Heart left ventricle (tissue), 16 donors: Measurements from ENCODE around the gene PRKN. TPM values are rescaled to one million over a fixed set of nuclear protein-coding genes. Genes with fewer than 3 reads are reported as not detected.

ENCODE experiments used
- ATAC-seq, 4 donors: fragments of 200-7000 bp; cut with Tn5 transposase; one replicate each; pipeline ENCODE4 v1.9.1; 2020 to 2022; ENCODE audit warnings: moderate library complexity in 4 of 4, mild to moderate bottlenecking in 3 of 4, moderate number of reproducible peaks in 1 of 4
- DNase-seq, 5 donors: peaks; one replicate each; pipeline ENCODE4 v3.0.0-alpha.2; 2020
- H3K27ac ChIP-seq, 12 donors: fragments of 200-600 bp; sonication (generic) in 4 of 12; one replicate each; pipeline versions ENCODE4 v1.5.0 to v1.8.0; 2016 to 2022; ENCODE audit warnings: mild to moderate bottlenecking in 2 of 12
- H3K27me3 ChIP-seq, 9 donors: fragments of 200-600 bp; sonication (generic) in 2 of 9; one replicate each; pipeline versions ENCODE4 v1.5.1 to v1.8.0; 2016 to 2022; ENCODE audit warnings: mild to moderate bottlenecking in 3 of 9
- H3K36me3 ChIP-seq, 9 donors: fragments of 200-600 bp; sonication (generic) in 2 of 9; one replicate each; pipeline versions ENCODE4 v1.5.0 to v1.8.0; 2018 to 2022; ENCODE audit warnings: mild to moderate bottlenecking in 2 of 9
- H3K4me1 ChIP-seq, 12 donors: fragments of 200-600 bp; sonication (generic) in 4 of 12; one replicate each; pipeline versions ENCODE4 v1.5.0 to v1.8.0; 2016 to 2022; ENCODE audit warnings: mild to moderate bottlenecking in 3 of 12
- H3K4me3 ChIP-seq, 12 donors: fragments of 200-600 bp; sonication (generic) in 4 of 12; one replicate each; pipeline versions ENCODE4 v1.5.0 to v1.8.0; 2017 to 2022; ENCODE audit warnings: mild to moderate bottlenecking in 9 of 12, moderate library complexity in 4 of 12
- H3K9me3 ChIP-seq, 12 donors: fragments of 200-600 bp; sonication (generic) in 4 of 12; one replicate each; pipeline versions ENCODE4 v1.5.0 to v1.8.0; 2016 to 2022; ENCODE audit warnings: mild to moderate bottlenecking in 1 of 12
- CTCF ChIP-seq, 12 donors: fragments of 200-600 bp; sonication (generic) in 4 of 12; IDR thresholded peaks; one replicate each; pipeline versions ENCODE4 v1.5.0 to v1.8.0; 2018 to 2022; ENCODE audit warnings: antibody characterized with exemption in 12 of 12, mild to moderate bottlenecking in 5 of 12
- POLR2A ChIP-seq, 2 donors: fragments of 450-650 bp; IDR thresholded peaks; one replicate each; pipeline ENCODE4 v1.6.1; 2017; ENCODE audit warnings: antibody characterized with exemption in 2 of 2, mild to moderate bottlenecking in 2 of 2, moderate library complexity in 2 of 2
- WGBS, 4 donors: extraction: QIAGEN DNeasy Blood & Tissue Kit in 2 of 4; methylation state at CpG; one replicate each; pipeline versions ENCODE4 v1.1.5 to v1.1.7; 2013 to 2018; 5-methylcytosine and 5-hydroxymethylcytosine counted together
- intact Hi-C, 10 donors: fragments of 100-400 bp; cut with DNase I; formaldehyde crosslinking; loops; one replicate each; pipeline versions ENCODE4 v1.11.1 to v1.14.2; 2022
- polyA plus RNA-seq, 2 donors: library from polyadenylated mRNA; stranded (reverse); fragments of 200-250 nt; gene quantifications; one replicate each; pipeline ENCODE4 v1.2.3, GENCODE V29; 2013
- total RNA-seq, 9 donors: library from RNA; depleted of rRNA in 2 of 9; stranded (reverse); fragments of >200 nt in 2 of 9; fragmentation: NEBNext Ultra II Directional in 3 of 9; extraction: Animal tissue kit (Norgen Biotek cat#: 25700) in 3 of 9; gene quantifications; one replicate each; pipeline versions ENCODE4 v1.1.0 to v1.2.4, GENCODE V29; 2016 to 2023
- donor health status: ischemic (EF 13 %, LVEDD 7.1; RV severe dilation, severe dysfunction).
- donor health status: healthy with polysubstance abuse.
- donor health status: DM: no; HTN: yes; CAD: no.
- donor health status: DM: no; HTN: no; CAD: no.
- donor health status: ischemic (EF 25% LVEDD 6.9; RV normal size, moderate dysfunction).
- donor health status: ischemic (EF 25% LVEDD 5.7; RV mildly dilated, moderate dysfunction).
- donor health status: healthy.
- donor health status: DM: yes; HTN: yes; CAD: no.
- donor health status: ischemic (EF 35%, LVEDD 5.7; RV mildly dilated, moderate dysfunction).
- donor health status: nonischemic (EF 11% LVEDD 7.7; RV severe dilation, severe dysfunction).
- donor health status: DM: yes; HTN: yes; CAD: no.
- donor health status: PGD.
- donor health status: ischemic (EF 29% LVEDD 5.4; RV normal size, mild dysfunction).
- donor health status: nonischemic (EF 23%, LVEDD 6.1; RV moderate dilation, normal function).

PRKN gene
- total and polyA plus RNA-seq, 11 donors: 3.4 to 32.5 (median 21.2) TPM

DNA sequence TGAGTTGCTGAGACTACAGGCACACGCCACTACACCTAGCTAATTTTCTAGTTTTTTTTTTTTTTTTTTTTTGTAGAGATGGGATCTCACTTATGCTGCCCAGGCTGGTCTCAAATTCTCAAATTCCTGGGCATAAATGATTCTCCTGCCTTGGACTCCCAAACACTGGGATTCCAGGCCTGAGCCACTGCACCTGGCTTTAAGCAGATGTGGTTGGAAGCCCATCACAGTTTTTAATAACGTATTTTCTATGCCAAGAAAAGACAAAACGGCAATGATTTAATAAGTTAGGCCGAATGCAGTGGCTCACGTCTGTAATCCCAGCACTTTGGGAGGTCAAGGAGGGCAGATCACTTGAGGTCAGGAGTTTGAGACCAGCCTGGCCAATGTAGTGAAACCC, 456.6 kb downstream of the PRKN start:
- DNase-seq: no peak
- no peaks in the 10 kb centered on the region for H3K9me3 ChIP-seq
- WGBS, 4 donors: 93 to 95% (median 94%) methylated on average over 5 of the region's 5 CpGs
- intact Hi-C loops: no loop called here
- H3K36me3 ChIP-seq: no peaks in the 10 kb centered on the region
- TF ChIP-seq POLR2A (IDR thresholded peaks at IDR 0.05) (no peak), CTCF (IDR thresholded peaks at IDR 0.05) (no peak)
- no peaks in the 10 kb centered on the region for H3K27me3 ChIP-seq
- no peak overlapping the region for H3K4me3 ChIP-seq
- H3K27ac ChIP-seq: no peak overlapping the region
- no peak for ATAC-seq
- peaks cover 0 to 8% (median 0%) of the 10 kb centered on the region in 12 donors for H3K4me1 ChIP-seq

- H3K4me3 ChIP-seq: no peak overlapping the region
- H3K9me3 ChIP-seq: no peaks in the 10 kb centered on the region
- no peaks in the 10 kb centered on the region for H3K36me3 ChIP-seq
- H3K27ac ChIP-seq: no peak overlapping the region
- WGBS, 4 donors: 78 to 82% (median 79%) methylated on average over 2 of the region's 2 CpGs
- ATAC-seq: no peak
- DNase-seq: no peak
- TF ChIP-seq POLR2A (IDR thresholded peaks at IDR 0.05) (no peak), CTCF (IDR thresholded peaks at IDR 0.05) (no peak)
- intact Hi-C loops: no loop called here
- H3K27me3 ChIP-seq: no peaks in the 10 kb centered on the region
- H3K4me1 ChIP-seq: peaks cover 0 to 8% (median 0%) of the 10 kb centered on the region in 12 donors
These were observed 459.9 kb downstream of the PRKN start for GRCh38 chr6:162267641-162268040.

- TF ChIP-seq CTCF (IDR thresholded peaks at IDR 0.05): no peak
- Histone ChIP-seq H3K4me3 (no peak overlapping the region), H3K27me3 (no peaks in the 10 kb centered on the region), H3K36me3 (peaks cover 0 to 4% (median 0%) of the 10 kb centered on the region in 9 donors), H3K4me1 (peaks cover 0 to 8% (median 0%) of the 10 kb centered on the region in 12 donors), H3K9me3 (no peaks in the 10 kb centered on the region), H3K27ac (no peak overlapping the region)
- ATAC-seq: no peak
- no peak for DNase-seq
- WGBS, 4 donors: 59 to 83% (median 78%) methylated on average over 4 of the region's 4 CpGs
- intact Hi-C loops: no loop called here
These were observed 460.4 kb downstream of the PRKN start for GRCh38 chr6:162267126-162267525.

DNA sequence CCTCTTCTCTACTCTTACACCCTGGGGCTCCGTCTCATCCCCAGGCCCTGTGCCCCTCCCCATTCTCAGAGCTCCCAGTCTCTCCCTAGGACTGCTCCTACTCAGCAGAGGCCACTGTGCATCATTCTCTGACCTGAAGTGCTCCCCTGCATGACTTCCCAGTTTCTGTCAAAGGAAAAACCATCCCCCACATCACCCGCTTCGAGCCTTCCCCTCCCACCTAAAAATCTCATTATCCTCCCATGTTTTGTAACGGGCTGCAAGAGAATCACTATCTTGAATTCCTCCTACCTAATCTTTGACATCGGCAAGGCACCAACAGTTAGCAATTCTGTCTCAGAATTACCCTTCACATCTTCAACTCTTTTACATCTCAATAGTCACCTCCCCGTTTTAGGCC, 463.0 kb downstream of the PRKN start:
- intact Hi-C loops: no loop called here
- Histone ChIP-seq H3K36me3 (peaks cover 0 to 6% (median 0%) of the 10 kb centered on the region in 9 donors), H3K4me1 (peaks cover 0 to 8% (median 0%) of the 10 kb centered on the region in 12 donors), H3K9me3 (no peaks in the 10 kb centered on the region), H3K27ac (no peak overlapping the region), H3K4me3 (no peak overlapping the region), H3K27me3 (no peaks in the 10 kb centered on the region)
- ATAC-seq (no peak), DNase-seq (no peak)
- TF ChIP-seq CTCF (IDR thresholded peaks at IDR 0.05) (no peak), POLR2A (IDR thresholded peaks at IDR 0.05) (no peak)
- WGBS, 4 donors: 86 to 90% (median 87%) methylated on average over 6 of the region's 6 CpGs
